Activated B cell treated with CpG ODN at 0.5 μM for 24 hours (primary cell): ENCODE data around the gene FPGS. TPM values are rescaled to one million over a fixed set of nuclear protein-coding genes. Genes with fewer than 3 reads are reported as not detected.

Source experiments
- ATAC-seq: fragments of 200-7000 bp; cut with Tn5 transposase; one replicate; pipeline ENCODE4 v1.10.0; 2021; ENCODE audit warnings: low read depth, mild to moderate bottlenecking, moderate library complexity
- CTCF ChIA-PET: fragments of 350-600 bp; sonication (Branson Sonifier 250); formaldehyde crosslinking; loops from one replicate; lab custom pipeline; 2021; ENCODE audit warnings: antibody characterized with exemption; lab: Charles Lee
- POLR2A ChIA-PET: fragments of 350-600 bp; sonication (Branson Sonifier 250); formaldehyde crosslinking; loops from one replicate; lab custom pipeline; 2021; ENCODE audit warnings: antibody characterized with exemption; lab: Charles Lee
- DNase-seq: peaks from one replicate; pipeline ENCODE4 v3.0.0; 2022
- H3K27ac Mint-ChIP-seq: one replicate; pipeline ENCODE4 v1.8.0; 2020; ENCODE audit warnings: mixed read lengths
- H3K27me3 Mint-ChIP-seq: one replicate; pipeline ENCODE4 v1.8.0; 2021; ENCODE audit warnings: mixed read lengths
- H3K36me3 Mint-ChIP-seq: one replicate; pipeline ENCODE4 v1.8.0; 2021; ENCODE audit warnings: low read depth, mixed read lengths
- H3K4me1 Mint-ChIP-seq: one replicate; pipeline ENCODE4 v1.8.0; 2021; ENCODE audit warnings: mixed read lengths
- H3K4me3 Mint-ChIP-seq: one replicate; pipeline ENCODE4 v1.8.0; 2020; ENCODE audit warnings: mild to moderate bottlenecking, mixed read lengths
- H3K9me3 Mint-ChIP-seq: one replicate; pipeline ENCODE4 v1.8.0; 2020; ENCODE audit warnings: mixed read lengths
- CTCF ChIP-seq: fragments of 200-600 bp; IDR thresholded peaks from one replicate; pipeline ENCODE4 v1.8.0; 2022; ENCODE audit warnings: antibody characterized with exemption, mild to moderate bottlenecking
- intact Hi-C: fragments of 100-400 bp; cut with micrococcal nuclease; formaldehyde crosslinking; loops from one replicate; pipeline ENCODE4 v1.15.1; 2024
- total RNA-seq: library from RNA; stranded (reverse); gene quantifications from 2 replicates; pipeline ENCODE4 v1.2.3, GENCODE V29; 2022

The FPGS gene
- total RNA-seq, result 105 and 135 TPM in 2 replicates

- peak; percentile 84 for ATAC-seq
- Mint-ChIP-seq H3K4me3 (peak within 1 kb of the TSS; percentile 93), H3K9me3 (no peaks in the 10 kb centered on the region), H3K36me3 (peaks cover 23% of the 10 kb centered on the region), H3K27me3 (no peaks in the 10 kb centered on the region), H3K27ac (peak within 1 kb of the TSS; percentile 87), H3K4me1 (peaks cover 32% of the 10 kb centered on the region)
- CTCF ChIA-PET, result interaction anchor here (0.9 to 1.1 kb wide), 4 partner anchors 16 to 67 kb away, joined by 3 to 5 read pairs (median 3); partner anchors contain the start of gene CDK9
- intact Hi-C loops, result loop anchor here (1.0 to 5.0 kb wide), 6 partner anchors 17 to 324 kb away; partner anchors contain the start of genes CDK9, PTGES2, ST6GALNAC4 and TOR2A
- POLR2A ChIA-PET, result interaction anchor here (0.6 to 4.1 kb wide), 18 partner anchors 10 to 874 kb away, joined by 3 to 27 read pairs (median 4); partner anchors contain the start of genes CDK9, SH2D3C, ST6GALNAC4 and ST6GALNAC6
- DNase-seq, result peak; percentile 81
- no peak for TF ChIP-seq CTCF
These were observed at the start of gene FPGS for GRCh38 chr9:127802576-127803443. Gene FPGS (plus strand): TSS chr9:127802882. CDS start chr9:127802925, 43 bp downstream.

GRCh38 chr9:127753148-127753547 is 49.5 kb upstream of the FPGS start:
- CTCF ChIA-PET, result no interaction called here
- Mint-ChIP-seq H3K27me3 (no peaks in the 10 kb centered on the region), H3K4me3 (no peak overlapping the region), H3K36me3 (peaks cover 48% of the 10 kb centered on the region), H3K4me1 (no peaks in the 10 kb centered on the region), H3K9me3 (no peaks in the 10 kb centered on the region), H3K27ac (no peak overlapping the region)
- TF ChIP-seq CTCF, result no peak
- POLR2A ChIA-PET, result no interaction called here
- intact Hi-C loops, result loop anchor here (2.0 kb wide), 1 partner anchor 18 kb away; no protein-coding TSS in a partner anchor
- ATAC-seq (no peak), DNase-seq (no peak)

- ChIA-PET CTCF (no interaction called here), POLR2A (no interaction called here)
- DNase-seq, result no peak
- Mint-ChIP-seq H3K4me3 (no peak overlapping the region), H3K36me3 (peaks cover 46% of the 10 kb centered on the region), H3K27me3 (no peaks in the 10 kb centered on the region), H3K27ac (no peak overlapping the region), H3K9me3 (no peaks in the 10 kb centered on the region), H3K4me1 (no peaks in the 10 kb centered on the region)
- TF ChIP-seq CTCF, result no peak
- ATAC-seq, result no peak
- intact Hi-C loops, result loop anchor here (2.0 kb wide), 1 partner anchor 17 kb away; no protein-coding TSS in a partner anchor
These were observed 49.1 kb upstream of the FPGS start for GRCh38 chr9:127753622-127754021.

- ChIA-PET CTCF (no interaction called here), POLR2A (interaction anchor here (1.0 kb wide), 1 partner anchor 30 kb away, joined by 4 read pairs; no protein-coding TSS in a partner anchor)
- intact Hi-C loops, result no loop called here
- no peak for ATAC-seq
- no peak for DNase-seq
- peaks cover 43% of the 10 kb centered on the region for H3K36me3 Mint-ChIP-seq
- no peaks in the 10 kb centered on the region for H3K9me3 Mint-ChIP-seq
- TF ChIP-seq CTCF, result no peak
- H3K27me3 Mint-ChIP-seq, result no peaks in the 10 kb centered on the region
- no peaks in the 10 kb centered on the region for H3K4me1 Mint-ChIP-seq
- no peak overlapping the region for H3K4me3 Mint-ChIP-seq
- H3K27ac Mint-ChIP-seq, result no peak overlapping the region
These were observed 48.3 kb upstream of the FPGS start for GRCh38 chr9:127754099-127755060.
